ENCODE measurements around the gene AKAP8L.

- TF ChIP-seq POLR2A (IDR thresholded peaks at IDR 0.05): no peak
- TF ChIP-seq CTCF (IDR thresholded peaks at IDR 0.05): no peak
Measured at GRCh38 chr19:15467734-15468214, 49.0 kb upstream of the AKAP8L start.
